HG03460 (cell line): ENCODE measurements around the gene OR13J1.

ENCODE experiments used
- ATAC-seq: cut with Tn5 transposase; IDR thresholded peaks from one replicate; pipeline ENCODE4 v1.9.1; 2021; ENCODE audit not compliant: unreplicated experiment

Gene OR13J1

GRCh38 chr9:35859990-35860339 lies 10.2 kb downstream of the OR13J1 start:
- ATAC-seq, result no peak

- ATAC-seq, result no peak
These were observed 10.8 kb downstream of the OR13J1 start for GRCh38 chr9:35859310-35859989.

DNA sequence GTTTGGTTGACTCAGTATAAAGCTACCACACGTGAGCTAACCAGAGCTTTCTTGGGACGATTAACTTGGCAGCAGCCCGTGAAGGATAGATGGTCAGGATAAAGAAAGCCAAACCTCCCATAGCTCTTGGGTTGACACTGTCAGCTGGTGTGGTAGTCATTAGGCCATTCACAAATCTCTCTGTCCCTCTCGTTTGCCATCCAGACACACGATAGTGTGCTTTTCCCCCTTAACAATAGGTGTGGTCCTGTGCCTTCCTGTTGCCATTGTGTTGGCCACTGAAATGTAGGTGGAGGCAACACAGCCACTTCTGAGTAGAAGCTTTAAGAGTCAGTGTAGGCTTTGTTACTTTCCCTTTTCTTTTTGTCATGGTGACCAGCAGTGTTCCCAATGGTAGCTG lies 11.7 kb downstream of the OR13J1 start:
- ATAC-seq, result no peak

GRCh38 chr9:35856882-35857281 lies 13.3 kb downstream of the OR13J1 start:
- ATAC-seq, result no peak

DNA sequence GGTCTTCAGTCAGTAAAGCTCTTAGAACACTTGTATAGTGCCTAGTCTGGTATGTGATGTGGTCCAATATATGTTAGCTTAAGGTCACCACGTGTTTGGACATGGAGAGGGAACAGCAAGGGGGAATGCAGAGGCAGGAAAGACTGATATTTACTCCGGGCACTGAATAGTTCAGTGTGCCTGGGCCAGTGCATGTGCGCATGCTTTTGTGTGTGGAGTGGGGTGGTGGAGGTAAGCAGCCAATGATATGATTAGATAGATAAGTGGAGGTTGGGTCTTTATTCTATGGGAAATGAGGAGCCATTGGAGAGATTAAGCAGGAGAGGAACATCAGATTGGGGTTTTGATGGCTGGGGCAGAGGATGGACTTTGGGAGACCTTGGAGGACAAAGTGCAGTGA lies 14.0 kb downstream of the OR13J1 start:
- ATAC-seq, result no peak

DNA sequence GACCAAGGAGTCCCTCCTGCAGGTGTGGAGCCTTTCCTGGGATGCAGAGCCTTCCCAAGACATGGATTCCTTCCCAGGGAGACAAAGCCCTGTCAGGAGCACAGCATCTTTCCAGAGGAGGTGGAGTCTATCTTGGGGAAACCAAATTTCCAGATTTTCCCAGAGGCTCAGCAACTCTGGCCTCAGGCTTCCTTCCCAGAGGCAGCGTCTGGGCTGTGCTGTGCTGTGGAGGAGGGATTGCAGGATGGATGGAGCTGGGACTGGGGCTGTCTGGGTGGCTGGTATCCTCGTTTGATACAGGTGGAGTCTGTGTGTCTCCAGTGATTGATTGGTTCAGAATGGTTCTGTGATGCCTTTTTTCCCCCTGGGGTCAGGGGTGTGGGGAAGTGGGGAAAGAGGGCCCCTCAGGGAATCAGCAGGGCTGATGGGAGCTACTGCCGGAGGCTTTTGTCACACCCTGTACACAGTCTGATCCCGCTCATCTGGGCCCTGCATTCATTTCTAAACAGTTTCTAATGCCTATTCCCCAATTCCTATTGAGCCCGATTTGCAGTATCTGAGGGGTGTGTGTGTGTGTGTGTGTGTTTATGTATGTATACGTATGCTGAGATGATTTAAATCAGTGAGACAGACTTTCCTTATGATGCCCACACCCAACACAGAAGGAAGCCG lies 16.0 kb downstream of the OR13J1 start:
- no peak for ATAC-seq

- ATAC-seq, result no peak
These were observed 17.0 kb downstream of the OR13J1 start for GRCh38 chr9:35852876-35853865.

- ATAC-seq, result no peak
These were observed 17.9 kb downstream of the OR13J1 start for GRCh38 chr9:35852267-35852815.

- peak; percentile 93 for ATAC-seq
These were observed 22.2 kb downstream of the OR13J1 start for GRCh38 chr9:35847792-35848572.

DNA sequence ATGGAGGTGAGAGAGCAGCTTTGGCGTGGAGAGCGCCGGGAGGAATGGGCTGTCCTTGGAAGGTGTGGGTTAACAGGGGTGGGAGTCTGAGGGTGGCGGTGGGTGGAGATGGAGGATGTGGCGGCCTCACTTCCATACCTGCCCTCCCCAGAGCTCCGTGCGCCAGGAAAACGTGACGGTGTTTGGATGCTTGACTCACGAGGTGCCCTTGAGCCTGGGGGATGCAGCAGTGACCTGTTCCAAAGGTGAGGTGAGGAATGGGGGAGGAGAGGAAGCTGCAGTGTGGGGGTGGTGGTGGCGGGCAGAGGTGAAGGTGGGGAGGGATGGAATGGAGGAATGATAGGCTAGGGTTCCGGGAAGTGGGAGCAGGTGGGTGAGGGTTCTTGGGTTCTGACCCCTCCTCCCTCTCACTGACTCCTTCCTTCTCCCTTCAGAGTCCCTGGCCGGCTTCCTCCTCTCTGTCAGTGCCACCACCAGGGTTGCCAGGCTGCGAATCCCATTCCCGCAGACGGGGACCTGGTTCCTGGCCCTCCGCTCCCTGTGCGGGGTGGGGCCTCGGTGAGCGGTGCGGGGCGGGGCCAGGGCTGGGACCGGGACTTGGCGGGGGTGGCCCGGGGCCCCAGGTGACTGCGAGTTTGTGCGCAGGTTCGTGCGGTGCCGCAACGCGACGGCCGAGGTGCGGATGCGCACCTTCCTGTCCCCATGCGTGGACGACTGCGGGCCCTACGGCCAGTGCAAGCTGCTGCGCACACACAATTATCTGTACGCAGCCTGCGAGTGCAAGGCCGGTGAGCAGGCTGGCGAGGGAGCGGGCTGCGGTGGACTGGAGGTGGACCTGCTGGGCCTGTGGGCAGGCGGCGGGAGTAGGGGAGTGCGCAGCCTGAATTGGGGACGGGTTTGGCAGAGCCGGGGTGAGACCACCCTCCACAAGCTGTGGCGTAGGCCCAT lies 24.1 kb downstream of the OR13J1 start:
- no peak for ATAC-seq

GRCh38 chr9:35844628-35845270 lies 25.5 kb downstream of the OR13J1 start:
- ATAC-seq, result no peak

- peak; percentile 71 for ATAC-seq
These were observed 27.4 kb downstream of the OR13J1 start for GRCh38 chr9:35842795-35843194.

- no peak for ATAC-seq
These were observed 28.0 kb downstream of the OR13J1 start for GRCh38 chr9:35842020-35842745.

GRCh38 chr9:35841645-35841900 lies 28.6 kb downstream of the OR13J1 start:
- no peak for ATAC-seq

DNA sequence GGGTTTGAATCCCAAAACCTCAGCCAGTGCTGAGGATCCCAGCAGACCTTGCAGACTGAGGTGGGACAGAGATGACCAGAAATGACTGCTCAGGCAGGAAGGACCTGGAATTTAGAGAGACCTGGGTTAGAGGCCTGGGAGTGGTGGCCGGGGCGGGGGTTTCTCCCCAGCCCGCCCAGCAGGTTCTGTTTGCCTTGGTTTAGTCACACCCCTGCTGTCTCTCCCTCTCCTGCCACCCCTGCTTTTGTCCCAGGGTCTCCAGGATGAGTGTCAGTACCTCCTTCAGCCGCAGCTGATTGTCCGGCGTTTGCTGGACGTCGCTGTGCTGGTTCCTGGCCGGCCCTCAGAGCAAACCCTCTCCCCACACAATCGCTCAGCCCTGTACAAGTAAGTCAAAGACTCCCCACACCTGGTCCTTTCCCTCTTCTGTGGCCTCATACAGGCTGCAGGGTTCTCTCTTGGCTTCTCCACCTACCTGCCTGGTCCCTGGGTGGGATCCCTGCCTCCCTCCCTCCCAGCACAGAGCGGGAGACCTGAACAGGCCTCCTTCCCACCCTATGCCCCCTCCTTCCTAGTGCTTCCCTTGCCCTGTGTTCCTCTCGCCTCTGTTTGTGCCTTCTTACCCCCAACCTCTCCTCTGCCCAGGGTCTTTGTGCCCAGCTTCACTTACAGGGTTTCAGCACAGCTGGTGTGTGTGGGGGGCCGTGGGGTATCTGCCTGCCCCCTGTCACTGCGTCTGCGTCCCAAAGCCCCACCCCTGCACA lies 29.1 kb downstream of the OR13J1 start:
- no peak for ATAC-seq

GRCh38 chr9:35839926-35840325 lies 30.3 kb downstream of the OR13J1 start:
- ATAC-seq, result no peak

DNA sequence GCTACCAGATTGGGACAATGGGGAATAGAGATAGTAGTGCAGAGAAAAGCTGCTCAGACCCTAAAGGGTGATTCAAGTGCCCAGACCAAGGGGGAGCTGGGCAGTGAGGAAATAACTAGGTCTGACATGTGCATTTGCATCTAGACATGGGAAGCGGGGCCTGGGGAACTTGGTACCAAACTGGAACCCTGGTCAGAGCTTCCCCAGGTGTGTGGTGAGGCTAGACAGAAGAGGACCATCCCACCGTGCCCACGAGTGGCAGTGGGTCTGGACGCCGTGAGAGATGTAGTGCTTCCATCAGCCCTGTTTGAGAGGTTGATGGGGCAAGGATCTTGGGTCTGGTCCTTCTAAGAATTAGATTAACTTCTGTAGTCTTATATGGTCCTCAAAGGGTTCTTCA lies 33.6 kb downstream of the OR13J1 start:
- no peak for ATAC-seq

DNA sequence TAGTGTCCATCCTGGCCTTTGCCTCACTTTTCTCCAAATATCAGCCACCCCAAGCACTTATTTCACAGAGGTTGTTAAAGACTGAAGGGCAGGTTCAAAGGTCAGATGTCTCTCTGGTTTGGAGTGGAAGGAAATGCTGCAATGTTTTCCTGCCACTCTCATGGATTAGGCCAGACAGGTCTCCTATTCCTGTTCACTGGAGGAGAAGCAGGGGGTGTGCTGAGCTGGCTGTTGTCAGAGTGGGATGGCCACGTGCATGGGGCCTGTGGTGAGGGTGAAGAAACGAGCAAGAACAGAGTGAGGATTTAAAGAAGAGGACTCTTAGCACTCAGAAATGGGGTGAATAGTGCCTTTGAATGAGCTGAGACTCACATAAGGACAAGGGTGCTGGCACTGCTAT lies 34.4 kb downstream of the OR13J1 start:
- ATAC-seq, result no peak
